GM12891 (cell line): ENCODE measurements around the gene ZBTB39. TPM values are rescaled to one million over a fixed set of nuclear protein-coding genes. Genes with fewer than 3 reads are reported as not detected.
"Not testable (repeated sequence)": the region's sequence is repeated elsewhere in the genome, so short reads cannot be mapped to it uniquely, and the experiment has no call there.

Experiments
- DNase-seq: peaks from one replicate; pipeline ENCODE4 v3.0.0; 2011; ENCODE audit warnings: low spot score; ENCODE audit not compliant: insufficient read length
- FAIRE-seq: peaks from 2 replicates; lab custom pipeline; 2011; peaks lifted over from hg19 to GRCh38; lab: Jason Lieb, UNC
- PAX5 ChIP-seq: IDR thresholded peaks from 2 replicates; pipeline ENCODE4 v1.6.1; 2011; ENCODE audit warnings: low read length, moderate library complexity, mild to moderate bottlenecking; ENCODE audit not compliant: insufficient read depth, severe bottlenecking
- POLR2A ChIP-seq: IDR thresholded peaks from 2 replicates; pipeline ENCODE4 v1.6.1; 2011; ENCODE audit warnings: low read depth, low read length, control low read depth
- POLR2AphosphoS5 ChIP-seq: IDR thresholded peaks from 2 replicates; pipeline ENCODE4 v1.6.1; 2011; ENCODE audit warnings: low read depth, low read length, control low read depth
- POU2F2 ChIP-seq: IDR thresholded peaks from 2 replicates; pipeline ENCODE4 v1.6.1; 2011; ENCODE audit warnings: low read depth, mild to moderate bottlenecking, control low read depth, low read length, moderate library complexity
- SPI1 ChIP-seq: IDR thresholded peaks from 2 replicates; pipeline ENCODE4 v1.6.1; 2011; ENCODE audit warnings: low read depth, low read length, control low read depth
- TAF1 ChIP-seq: IDR thresholded peaks from 2 replicates; pipeline ENCODE4 v1.6.1; 2011; ENCODE audit warnings: low read depth, low read length, control low read depth
- polyA plus RNA-seq: library from polyadenylated mRNA; unstranded; fragments of >200 nt; gene quantifications from one replicate; pipeline ENCODE4 v1.2.1, GENCODE V29; 2012; ENCODE audit warnings: low read depth, missing spikeins, inconsistent platforms; ENCODE audit not compliant: missing spikeins

The ZBTB39 gene, protein sequence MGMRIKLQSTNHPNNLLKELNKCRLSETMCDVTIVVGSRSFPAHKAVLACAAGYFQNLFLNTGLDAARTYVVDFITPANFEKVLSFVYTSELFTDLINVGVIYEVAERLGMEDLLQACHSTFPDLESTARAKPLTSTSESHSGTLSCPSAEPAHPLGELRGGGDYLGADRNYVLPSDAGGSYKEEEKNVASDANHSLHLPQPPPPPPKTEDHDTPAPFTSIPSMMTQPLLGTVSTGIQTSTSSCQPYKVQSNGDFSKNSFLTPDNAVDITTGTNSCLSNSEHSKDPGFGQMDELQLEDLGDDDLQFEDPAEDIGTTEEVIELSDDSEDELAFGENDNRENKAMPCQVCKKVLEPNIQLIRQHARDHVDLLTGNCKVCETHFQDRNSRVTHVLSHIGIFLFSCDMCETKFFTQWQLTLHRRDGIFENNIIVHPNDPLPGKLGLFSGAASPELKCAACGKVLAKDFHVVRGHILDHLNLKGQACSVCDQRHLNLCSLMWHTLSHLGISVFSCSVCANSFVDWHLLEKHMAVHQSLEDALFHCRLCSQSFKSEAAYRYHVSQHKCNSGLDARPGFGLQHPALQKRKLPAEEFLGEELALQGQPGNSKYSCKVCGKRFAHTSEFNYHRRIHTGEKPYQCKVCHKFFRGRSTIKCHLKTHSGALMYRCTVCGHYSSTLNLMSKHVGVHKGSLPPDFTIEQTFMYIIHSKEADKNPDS
- polyA plus RNA-seq, result 2.0 TPM

DNA sequence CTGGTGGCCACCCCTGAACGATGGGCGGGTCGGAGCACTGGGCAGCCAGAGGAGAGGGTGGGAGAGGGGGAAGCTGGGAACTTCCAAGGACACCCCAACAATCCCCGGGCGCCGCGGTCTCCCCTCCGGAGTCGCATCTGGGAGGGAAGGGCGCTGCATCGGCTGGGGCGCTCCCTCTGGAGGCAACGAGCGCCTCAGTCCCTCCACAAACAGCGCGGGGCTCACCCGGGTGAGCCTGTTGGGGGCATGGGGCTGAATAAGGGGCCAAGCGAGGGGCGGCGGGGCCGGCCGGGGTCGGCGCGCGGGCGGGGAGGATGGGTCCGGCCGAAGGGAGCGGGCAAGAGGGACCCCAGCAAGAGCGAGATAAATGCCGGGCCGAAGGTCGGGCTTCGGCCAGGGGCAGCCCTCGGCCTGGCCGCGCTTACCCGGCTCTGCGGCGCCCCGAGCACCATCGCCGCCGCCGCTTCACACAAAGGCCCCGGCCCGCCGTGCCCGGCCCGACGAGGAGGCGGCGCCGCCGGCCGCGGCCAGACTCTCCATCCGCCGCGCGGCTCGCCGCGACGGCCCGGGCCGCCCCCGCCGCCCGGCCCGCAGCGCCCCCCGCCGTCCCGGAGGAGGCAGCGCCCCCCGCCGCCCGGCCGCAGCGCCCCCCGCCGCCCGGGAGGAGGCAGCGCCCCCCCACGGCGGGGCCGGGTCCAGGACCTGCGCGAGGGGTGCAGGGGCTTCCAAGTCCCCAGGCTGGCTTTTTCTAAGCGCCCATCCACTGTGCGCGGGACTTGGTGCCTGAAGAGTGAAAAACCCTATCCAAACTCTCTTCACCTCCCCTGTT lies at the start of gene ZBTB39:
TSS of gene ZBTB39 (minus strand) at position 567 of the 829 bp plus-strand sequence. CDS start 1,629 bp downstream, outside the sequence.
- DNase-seq (peak; percentile 78), FAIRE-seq (peak; percentile 9)
- TF ChIP-seq POLR2AphosphoS5 (no peak), TAF1 (no peak), POU2F2 (no peak), POLR2A (no peak), PAX5 (no peak), SPI1 (no peak)

DNA sequence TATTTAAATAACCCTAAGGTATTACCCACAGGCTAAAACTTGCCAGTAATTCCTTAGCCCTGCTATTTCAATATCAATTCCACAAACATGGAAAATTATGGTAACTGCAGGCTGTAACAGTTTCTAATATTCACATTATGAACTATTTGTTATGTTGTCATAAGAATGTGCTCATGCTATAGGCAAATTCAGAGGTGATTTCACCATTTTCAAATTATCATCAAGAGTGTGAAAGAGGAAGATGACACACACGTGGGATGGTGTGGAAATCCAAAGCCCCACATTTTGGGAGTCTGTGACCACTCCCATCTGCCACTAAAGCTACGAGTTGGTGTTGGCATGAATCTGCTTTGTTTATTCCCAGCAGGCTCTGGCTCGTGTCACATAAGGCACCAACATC lies 49.5 kb upstream of the ZBTB39 start:
- TF ChIP-seq POU2F2, result no peak
- no peak for FAIRE-seq
- DNase-seq, result no peak

DNA sequence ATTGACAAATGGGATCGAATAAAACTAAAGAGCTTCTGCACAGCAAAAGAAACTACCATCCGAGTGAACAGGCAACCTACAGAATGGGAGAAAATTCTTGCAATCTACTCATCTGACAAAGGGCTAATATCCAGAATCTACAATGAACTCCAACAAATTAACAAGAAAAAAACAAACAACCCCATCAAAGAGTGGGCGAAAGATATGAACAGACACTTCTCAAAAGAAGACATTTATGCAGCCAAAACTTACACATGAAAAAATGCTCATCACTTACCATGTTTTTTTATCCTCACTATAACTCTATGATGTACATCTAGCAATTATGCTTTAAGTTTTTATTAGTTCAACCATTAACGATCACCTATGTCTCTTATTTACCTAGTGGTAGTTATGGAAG lies 47.6 kb upstream of the ZBTB39 start:
- FAIRE-seq, DNase-seq: not testable (repeated sequence)

DNA sequence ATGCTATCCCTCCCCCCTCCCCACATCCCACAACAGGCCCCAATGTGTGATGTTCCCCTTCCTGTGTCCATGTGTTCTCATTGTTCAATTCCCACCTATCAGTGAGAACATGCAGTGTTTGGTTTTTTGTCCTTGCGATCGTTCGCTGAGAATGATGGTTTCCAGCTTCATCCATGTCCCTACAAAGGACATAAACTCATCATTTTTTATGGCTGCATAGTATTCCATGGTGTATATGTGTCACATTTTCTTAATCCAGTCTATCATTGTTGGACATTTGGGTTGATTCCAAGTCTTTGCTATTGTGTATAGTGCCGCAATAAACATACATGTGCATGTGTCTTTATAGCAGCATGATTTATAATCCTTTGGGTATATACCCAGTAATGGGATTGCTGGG lies 46.8 kb upstream of the ZBTB39 start:
- DNase-seq, FAIRE-seq: not testable (repeated sequence)

DNA sequence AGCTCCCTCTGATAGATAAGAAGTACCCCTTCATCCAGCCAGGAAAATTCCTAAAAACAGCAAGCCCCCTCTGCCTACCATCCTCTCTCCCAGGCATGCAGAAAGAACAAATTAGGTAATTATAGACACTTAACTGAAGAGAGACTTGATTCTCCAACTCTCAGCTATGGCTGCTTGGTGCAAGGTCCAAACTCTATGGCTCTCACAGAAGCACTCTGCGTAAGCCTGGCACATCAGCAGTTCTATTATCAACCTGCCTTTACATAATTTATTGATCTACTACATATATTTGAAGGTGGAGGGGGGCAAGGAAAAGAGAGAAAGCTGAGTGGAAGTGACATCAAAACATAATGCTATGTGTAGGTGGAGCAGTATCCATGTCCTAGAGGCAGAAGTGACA lies 44.7 kb upstream of the ZBTB39 start:
- TF ChIP-seq POLR2A (no peak), TAF1 (no peak), POU2F2 (no peak), SPI1 (no peak), PAX5 (no peak), POLR2AphosphoS5 (no peak)
- DNase-seq (no peak), FAIRE-seq (no peak)

DNA sequence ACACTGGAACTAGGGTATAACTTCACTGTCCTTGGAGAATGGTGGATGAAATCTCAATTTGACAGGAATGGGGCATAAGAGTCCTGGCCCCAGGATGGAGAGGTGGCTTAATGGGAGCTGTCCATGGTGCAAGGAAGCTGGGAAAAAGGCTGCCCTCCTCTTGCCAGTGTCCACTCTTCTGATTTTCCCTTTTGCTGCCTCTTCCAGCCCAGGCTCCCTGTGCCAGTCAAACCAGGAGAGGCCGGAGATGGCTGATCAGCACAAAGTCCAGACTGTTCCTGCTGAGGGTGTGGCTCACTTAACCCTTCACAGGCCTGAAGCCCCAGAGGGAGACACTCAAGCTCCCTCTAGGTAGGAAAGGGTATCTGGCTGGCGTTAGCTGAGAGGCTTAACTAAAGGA lies 43.5 kb upstream of the ZBTB39 start, which contains the start of gene MYO1A:
TSS of gene MYO1A (minus strand) at position 240 of the 400 bp plus-strand sequence. CDS start 1,806 bp downstream, outside the sequence.
- TF ChIP-seq TAF1 (no peak), POU2F2 (no peak), POLR2AphosphoS5 (no peak), PAX5 (no peak), POLR2A (no peak), SPI1 (no peak)
- FAIRE-seq (no peak), DNase-seq (no peak)

DNA sequence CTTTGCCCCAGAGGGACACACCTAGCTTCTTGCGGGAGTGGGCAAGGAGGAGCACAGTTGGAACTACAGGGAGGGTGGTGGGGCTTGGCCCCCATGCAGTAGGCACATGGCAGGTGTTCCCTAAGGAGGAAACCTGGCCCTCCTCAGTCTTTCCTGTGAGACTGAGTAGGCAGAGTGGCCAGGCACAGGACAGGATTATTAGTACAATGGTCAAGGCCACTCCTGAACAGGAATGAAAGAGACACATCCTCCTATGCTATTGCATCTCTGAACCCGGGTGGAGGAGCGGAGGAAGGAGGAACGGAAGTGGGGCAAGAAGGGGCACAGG lies 42.7 kb upstream of the ZBTB39 start:
- no peak for FAIRE-seq
- TF ChIP-seq POLR2AphosphoS5 (no peak), TAF1 (no peak), POU2F2 (no peak), POLR2A (no peak), SPI1 (no peak), PAX5 (no peak)
- no peak for DNase-seq

DNA sequence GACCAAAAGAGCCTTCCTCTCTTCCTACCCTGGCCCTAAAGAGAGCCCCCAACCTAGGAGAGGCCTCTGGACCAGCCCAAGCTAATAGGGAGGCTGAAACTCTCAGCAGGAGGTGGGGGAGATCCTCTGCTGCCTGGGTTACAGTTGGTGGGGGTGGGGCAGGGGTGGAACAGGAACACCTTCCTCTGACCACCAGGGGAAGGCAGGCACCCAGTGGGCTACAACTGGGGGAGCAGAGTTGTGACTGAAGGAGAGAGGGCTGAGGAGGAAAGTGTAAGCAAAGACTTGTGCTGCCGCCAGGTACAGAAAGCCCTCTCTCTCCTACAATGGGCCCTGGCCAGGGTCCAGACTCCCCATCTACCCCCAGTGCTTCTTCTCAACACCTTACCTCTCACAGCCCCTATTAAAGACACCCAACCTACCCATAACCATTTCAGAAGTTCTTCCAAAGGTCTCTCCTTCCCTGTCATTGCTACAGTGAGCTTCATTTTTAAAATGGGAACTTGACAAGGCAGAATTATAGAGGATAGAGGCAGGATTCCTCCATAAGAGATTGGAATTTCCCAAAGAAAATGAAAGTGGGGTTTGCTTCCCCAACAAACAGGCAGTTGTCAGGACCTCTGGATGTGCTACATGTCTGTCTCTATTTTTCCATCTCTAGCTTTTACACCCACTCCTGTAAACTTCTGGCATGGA lies 42.2 kb upstream of the ZBTB39 start:
- DNase-seq (no peak), FAIRE-seq (peak; percentile 47)
- TF ChIP-seq POLR2AphosphoS5 (no peak), TAF1 (no peak), POLR2A (no peak), SPI1 (no peak), PAX5 (no peak), POU2F2 (no peak)

DNA sequence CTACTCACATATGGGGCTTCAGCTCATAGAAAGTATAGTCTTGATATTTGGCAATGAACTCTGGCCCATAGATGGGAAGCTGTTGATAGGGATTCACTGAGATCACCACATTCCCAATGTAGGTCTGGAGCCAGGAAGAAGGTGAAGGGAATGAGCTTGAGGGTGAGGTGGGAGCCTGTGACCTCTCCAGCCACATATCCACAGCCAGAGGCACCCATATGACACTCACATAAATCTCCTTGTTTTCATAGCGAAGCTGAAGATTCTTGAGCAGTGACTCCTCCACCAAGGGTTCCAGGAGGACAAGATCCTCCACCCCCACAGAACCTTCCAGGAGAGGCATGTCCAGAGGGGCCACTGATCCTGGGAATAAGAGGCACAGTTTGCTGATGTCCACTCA lies 41.6 kb upstream of the ZBTB39 start:
- FAIRE-seq (no peak), DNase-seq (no peak)
- TF ChIP-seq PAX5 (no peak), POLR2AphosphoS5 (no peak), POLR2A (no peak), TAF1 (no peak), POU2F2 (no peak), SPI1 (no peak)
